T-cell (primary cell): ENCODE measurements around the gene TMEM38A. TPM values are rescaled to one million over a fixed set of nuclear protein-coding genes. Genes with fewer than 3 reads are reported as not detected.

Experiments used
- total RNA-seq, 35 experiments: library from RNA in 6 of 35; stranded (reverse) in 6 of 35; fragments of 120-200 nt in 1 of 35; gene quantifications; one replicate each; pipeline versions ENCODE4 v1.2.1 to v1.2.4 and lab custom pipeline; 2013 to 2026

The TMEM38A gene
- total RNA-seq, 5 donors from 2014 or later (not counting 1 experiment from before 2014, with no cell fraction given) = 0.45 to 2.0 (median 0.77) TPM

Other genes starting within 250 kb of the TMEM38A start
- gene EPS15L1, start 189.2 kb upstream of the TMEM38A start, total RNA-seq = 10 to 100 TPM; 42.0 to 60.2 (median 57.7) TPM
- gene CALR3, start 165.0 kb upstream of the TMEM38A start, total RNA-seq = not detected
- gene C19orf44, start 164.7 kb upstream of the TMEM38A start, total RNA-seq = 1 to 10 TPM; 2.3 to 4.6 (median 3.3) TPM
- gene CHERP, start 118.7 kb upstream of the TMEM38A start, total RNA-seq = 10 to 100 TPM; 52.6 to 76.7 (median 70.3) TPM
- gene SLC35E1, start 88.7 kb upstream of the TMEM38A start, total RNA-seq = 10 to 100 TPM; 32.7 to 67.5 (median 36.9) TPM
- 10 to 100 TPM; 14.7 to 42.0 (median 21.1) TPM for gene MED26, start 32.9 kb upstream of the TMEM38A start, total RNA-seq
- 10 to 100 TPM; 56.7 to 77.6 (median 73.1) TPM for gene SMIM7, start 995 bp upstream of the TMEM38A start, total RNA-seq
- under 1 TPM in 1 of 5 donors, not detected in 4; 0.03 TPM for gene NWD1, start 58.7 kb downstream of the TMEM38A start, total RNA-seq
- 10 to 100 TPM; 76.4 to 94.5 (median 84.1) TPM for gene SIN3B, start 168.3 kb downstream of the TMEM38A start, total RNA-seq
- gene F2RL3, start 227.9 kb downstream of the TMEM38A start, total RNA-seq = under 1 TPM in 3 of 5 donors, not detected in 2; 0.15 to 0.44 (median 0.30) TPM